GM13976 (cell line): Measurements from ENCODE around the gene EMSY.
"Not testable (repeated sequence)": the region's sequence is repeated elsewhere in the genome, so short reads cannot be mapped to it uniquely, and the experiment has no call there.

Experiments used
- DNase-seq: peaks from one replicate; pipeline ENCODE4 v3.0.0; 2012; ENCODE audit warnings: low spot score
- CTCF ChIP-seq: IDR thresholded peaks from 2 replicates; pipeline ENCODE4 v1.5.1; 2012; ENCODE audit warnings: borderline replicate concordance, mild to moderate bottlenecking; ENCODE audit not compliant: insufficient read depth; ENCODE audit errors: extremely low read depth, missing control alignments, control extremely low read depth
- in situ Hi-C: fragments of 300-500 bp; cut with MboI; formaldehyde crosslinking; loops from one replicate; pipeline ENCODE4 v1.12.0; 2022; ENCODE audit warnings: low sequenced_read_pairs, mixed read lengths, inconsistent platforms; ENCODE audit not compliant: unreplicated experiment

EMSY gene

GRCh38 chr11:76589964-76590950 is 145.4 kb downstream of the EMSY start:
- in situ Hi-C loops = no loop called here
- no peak for DNase-seq
- TF ChIP-seq CTCF = no peak

- no peak for DNase-seq
- in situ Hi-C loops = no loop called here
- no peak for TF ChIP-seq CTCF
These were observed 146.6 kb downstream of the EMSY start for GRCh38 chr11:76591416-76591815.

- in situ Hi-C loops = no loop called here
- TF ChIP-seq CTCF = no peak
- DNase-seq = peak; percentile 10
These were observed 147.5 kb downstream of the EMSY start for GRCh38 chr11:76592025-76592914.

GRCh38 chr11:76592961-76593360 is 148.1 kb downstream of the EMSY start:
- DNase-seq = peak; percentile 9
- in situ Hi-C loops = no loop called here
- TF ChIP-seq CTCF = no peak

GRCh38 chr11:76595091-76595490 is 150.3 kb downstream of the EMSY start:
- in situ Hi-C loops, DNase-seq: not testable (repeated sequence)

- DNase-seq = no peak
- in situ Hi-C loops = no loop called here
- no peak for TF ChIP-seq CTCF
These were observed 151.8 kb downstream of the EMSY start for GRCh38 chr11:76596652-76597051.
